Measurements from ENCODE around the gene PRR15L.

PRR15L gene

GRCh38 chr17:47916489-47917208 lies 41.0 kb downstream of the PRR15L start:
- no peak overlapping the region for H3K27ac ChIP-seq (ENCODE audit: low read depth, low read length)
- TF ChIP-seq, protein P1, sequence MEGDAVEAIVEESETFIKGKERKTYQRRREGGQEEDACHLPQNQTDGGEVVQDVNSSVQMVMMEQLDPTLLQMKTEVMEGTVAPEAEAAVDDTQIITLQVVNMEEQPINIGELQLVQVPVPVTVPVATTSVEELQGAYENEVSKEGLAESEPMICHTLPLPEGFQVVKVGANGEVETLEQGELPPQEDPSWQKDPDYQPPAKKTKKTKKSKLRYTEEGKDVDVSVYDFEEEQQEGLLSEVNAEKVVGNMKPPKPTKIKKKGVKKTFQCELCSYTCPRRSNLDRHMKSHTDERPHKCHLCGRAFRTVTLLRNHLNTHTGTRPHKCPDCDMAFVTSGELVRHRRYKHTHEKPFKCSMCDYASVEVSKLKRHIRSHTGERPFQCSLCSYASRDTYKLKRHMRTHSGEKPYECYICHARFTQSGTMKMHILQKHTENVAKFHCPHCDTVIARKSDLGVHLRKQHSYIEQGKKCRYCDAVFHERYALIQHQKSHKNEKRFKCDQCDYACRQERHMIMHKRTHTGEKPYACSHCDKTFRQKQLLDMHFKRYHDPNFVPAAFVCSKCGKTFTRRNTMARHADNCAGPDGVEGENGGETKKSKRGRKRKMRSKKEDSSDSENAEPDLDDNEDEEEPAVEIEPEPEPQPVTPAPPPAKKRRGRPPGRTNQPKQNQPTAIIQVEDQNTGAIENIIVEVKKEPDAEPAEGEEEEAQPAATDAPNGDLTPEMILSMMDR (IDR thresholded peaks at IDR 0.05; ENCODE audit: insufficient read depth, low read length, poor library complexity, severe bottlenecking), result no peak
- no peak for TF ChIP-seq EZH2phosphoT487 (conservative IDR thresholded peaks at IDR 0.05; ENCODE audit: low read length)
- no peaks in the 10 kb centered on the region for H3K27me3 ChIP-seq (ENCODE audit: low read length)
- H2AFZ ChIP-seq (ENCODE audit: low read depth, low read length, severe bottlenecking), result no peak overlapping the region
- H3K4me2 ChIP-seq (ENCODE audit: low read depth, low read length, poor library complexity, severe bottlenecking), result no peak overlapping the region
- no peaks in the 10 kb centered on the region for H3K9me2 ChIP-seq (replicated peaks; ENCODE audit: insufficient read depth, low read length)
- H3F3A ChIP-seq (ENCODE audit: insufficient read depth), result 0 out of 2 replicates have a peak, but pooled peaks cover 3% of the 10 kb centered on the region
- no peaks in the 10 kb centered on the region; the same call in 1 of the 2 replicates for H3K36me3 ChIP-seq (ENCODE audit: low read length)
- no peak overlapping the region for H3K9ac ChIP-seq (ENCODE audit: low read length)
- H4K20me1 ChIP-seq (ENCODE audit: low read depth, low read length), result no peaks in the 10 kb centered on the region
- H3K79me2 ChIP-seq (ENCODE audit: insufficient read depth, low read length), result 0 out of 2 replicates have a peak, but pooled peaks cover 3% of the 10 kb centered on the region
- H3K9me3 ChIP-seq (ENCODE audit: insufficient read depth, low read length), result no peaks in the 10 kb centered on the region
- H3K4me3 ChIP-seq (ENCODE audit: insufficient read depth, low read length, poor library complexity, severe bottlenecking), result no peak overlapping the region

DNA sequence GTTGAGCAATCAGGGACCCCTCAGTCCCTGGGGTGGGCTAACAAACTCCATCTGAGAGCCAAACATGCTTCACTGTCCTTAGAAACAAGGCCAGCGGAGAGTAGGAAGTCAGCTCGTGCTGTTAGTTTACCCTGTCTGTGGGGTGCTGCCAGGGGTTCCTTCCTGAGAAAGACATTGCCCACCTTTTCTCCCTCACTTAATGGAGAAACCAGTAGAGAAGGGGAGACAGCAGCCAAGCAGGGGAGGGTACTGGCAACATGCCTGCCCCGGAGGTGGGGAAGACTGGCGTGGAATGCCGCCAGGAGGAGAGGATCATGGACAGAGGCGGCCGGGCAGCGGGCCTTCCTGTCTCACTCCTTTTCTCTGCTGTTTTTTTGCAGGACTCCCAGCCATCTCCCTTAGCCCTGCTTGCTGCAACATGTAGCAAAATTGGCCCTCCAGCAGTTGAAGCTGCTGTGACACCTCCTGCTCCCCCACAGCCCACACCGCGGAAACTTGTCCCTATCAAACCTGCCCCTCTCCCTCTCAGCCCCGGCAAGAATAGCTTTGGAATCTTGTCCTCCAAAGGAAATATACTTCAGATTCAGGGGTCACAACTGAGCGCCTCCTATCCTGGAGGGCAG lies 41.8 kb downstream of the PRR15L start:
- Histone ChIP-seq H4K20me1 (ENCODE audit: low read depth, low read length) (no peaks in the 10 kb centered on the region), H3K36me3 (ENCODE audit: low read length) (no peaks in the 10 kb centered on the region; the same call in 1 of the 2 replicates), H3K9me3 (ENCODE audit: insufficient read depth, low read length) (no peaks in the 10 kb centered on the region), H3K27me3 (ENCODE audit: low read length) (no peaks in the 10 kb centered on the region), H3K27ac (ENCODE audit: low read depth, low read length) (no peak overlapping the region), H3K79me2 (ENCODE audit: insufficient read depth, low read length) (peaks cover 3% of the 10 kb centered on the region; the same call in 1 of the 2 replicates), H3F3A (ENCODE audit: insufficient read depth) (0 out of 2 replicates have a peak, but pooled peaks cover 3% of the 10 kb centered on the region), H3K9ac (ENCODE audit: low read length) (no peak overlapping the region), H3K4me3 (ENCODE audit: insufficient read depth, low read length, poor library complexity, severe bottlenecking) (no peak overlapping the region), H2AFZ (ENCODE audit: low read depth, low read length, severe bottlenecking) (no peak overlapping the region), H3K9me2 (replicated peaks; ENCODE audit: insufficient read depth, low read length) (no peaks in the 10 kb centered on the region), H3K4me2 (ENCODE audit: low read depth, low read length, poor library complexity, severe bottlenecking) (no peak overlapping the region)
- TF ChIP-seq EZH2phosphoT487 (conservative IDR thresholded peaks at IDR 0.05; ENCODE audit: low read length), result no peak
- TF ChIP-seq, protein P1 (IDR thresholded peaks at IDR 0.05; ENCODE audit: insufficient read depth, low read length, poor library complexity, severe bottlenecking), result no peak

GRCh38 chr17:47914306-47914948 lies 43.3 kb downstream of the PRR15L start:
- Histone ChIP-seq H2AFZ (ENCODE audit: low read depth, low read length, severe bottlenecking) (no peak overlapping the region), H3K27ac (ENCODE audit: low read depth, low read length) (no peak overlapping the region), H3F3A (ENCODE audit: insufficient read depth) (0 out of 2 replicates have a peak, but pooled peaks cover 3% of the 10 kb centered on the region), H3K9me2 (replicated peaks; ENCODE audit: insufficient read depth, low read length) (no peaks in the 10 kb centered on the region), H3K27me3 (ENCODE audit: low read length) (no peaks in the 10 kb centered on the region), H3K4me3 (ENCODE audit: insufficient read depth, low read length, poor library complexity, severe bottlenecking) (no peak overlapping the region), H3K79me2 (ENCODE audit: insufficient read depth, low read length) (peaks cover 15% of the 10 kb centered on the region), H3K36me3 (ENCODE audit: low read length) (no peaks in the 10 kb centered on the region; the same call in 1 of the 2 replicates), H4K20me1 (ENCODE audit: low read depth, low read length) (no peaks in the 10 kb centered on the region), H3K9me3 (ENCODE audit: insufficient read depth, low read length) (no peaks in the 10 kb centered on the region), H3K9ac (ENCODE audit: low read length) (no peak overlapping the region), H3K4me2 (ENCODE audit: low read depth, low read length, poor library complexity, severe bottlenecking) (no peak overlapping the region)
- TF ChIP-seq EZH2phosphoT487 (conservative IDR thresholded peaks at IDR 0.05; ENCODE audit: low read length), result no peak
- TF ChIP-seq, protein P1 (IDR thresholded peaks at IDR 0.05; ENCODE audit: insufficient read depth, low read length, poor library complexity, severe bottlenecking), result no peak

All from SU-DHL-6 (cell line).